ENCODE results near the gene NETO2. TPM values are rescaled to one million over a fixed set of nuclear protein-coding genes. Genes with fewer than 3 reads are reported as not detected.

NETO2 gene
- total and polyA plus RNA-seq, 12 donors: 1.3 to 5.3 (median 2.2) TPM

DNA sequence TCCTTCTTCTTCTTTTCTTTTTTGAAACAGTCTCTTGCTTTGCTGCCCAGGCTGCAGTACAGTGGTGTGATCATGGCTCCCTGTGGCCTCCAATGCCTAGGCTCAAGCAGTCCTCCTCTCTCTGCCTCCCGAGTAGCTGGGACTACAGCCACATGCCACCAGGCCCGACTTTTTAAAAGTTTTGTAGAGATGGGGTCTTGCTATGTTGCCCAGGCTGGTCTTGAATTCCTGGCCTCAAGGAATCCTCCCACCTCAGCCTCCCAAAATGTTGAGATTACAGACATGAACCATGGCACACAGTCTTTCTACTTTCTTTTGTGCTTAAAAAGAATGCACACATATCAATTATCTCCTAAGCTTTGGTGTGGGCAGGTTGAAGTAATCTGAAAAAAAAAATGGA, 109.3 kb downstream of the NETO2 start:
- Histone ChIP-seq H3K4me3 (no peak overlapping the region), H3K27ac (no peak overlapping the region), H3K4me1 (peaks cover 0 to 13% (median 4%) of the 10 kb centered on the region in 9 donors), H3K9me3 (no peaks in the 10 kb centered on the region), H3K36me3 (no peaks in the 10 kb centered on the region), H3K27me3 (peaks cover 0 to 7% (median 0%) of the 10 kb centered on the region in 7 donors)
- DNase-seq: no peak
- TF ChIP-seq CTCF (IDR thresholded peaks at IDR 0.05): no peak
- no peak for ATAC-seq
- intact Hi-C loops (cut with DNase I): loop anchor here in 4 of 10 donors (10.0 kb wide), 3 partner anchors 60 to 1140 kb away; partner anchors contain the start of gene DNAJA2 (in 1 of the 4)
- 93 to 95% methylated on average over 2 of the region's 2 CpGs for WGBS, 2 donors

DNA sequence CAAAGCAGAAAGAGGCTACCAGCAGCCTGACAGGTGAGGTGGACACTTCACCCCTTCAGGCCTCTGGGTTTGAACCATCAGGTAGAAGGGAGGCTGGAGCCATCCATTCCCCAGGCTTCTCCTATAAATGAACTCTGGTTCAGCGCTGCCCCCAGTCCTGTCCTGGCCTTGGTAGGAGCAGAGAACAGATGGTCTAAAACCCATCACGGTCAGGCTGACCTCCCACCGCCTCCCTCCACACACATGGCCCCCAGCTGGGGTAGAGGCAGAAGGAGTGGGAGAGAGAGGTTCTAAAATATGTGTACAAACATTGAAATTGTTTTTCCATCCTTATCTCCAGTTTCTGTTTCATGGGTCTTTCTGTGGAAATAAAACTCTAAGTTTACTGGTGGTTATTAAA, 110.6 kb downstream of the NETO2 start:
- 91 to 92% methylated on average over 3 of the region's 3 CpGs for WGBS, 2 donors

GRCh38 chr16:47029724-47030123, 114.0 kb downstream of the NETO2 start:
- Histone ChIP-seq H3K9me3 (no peaks in the 10 kb centered on the region), H3K36me3 (no peaks in the 10 kb centered on the region), H3K4me3 (no peak overlapping the region), H3K27me3 (no peaks in the 10 kb centered on the region), H3K27ac (no peak overlapping the region), H3K4me1 (peaks cover 0 to 5% (median 0%) of the 10 kb centered on the region in 9 donors)
- intact Hi-C loops (cut with DNase I): loop anchor here in 4 of 10 donors (10.0 kb wide), 3 partner anchors 55 to 1145 kb away; partner anchors contain the start of gene DNAJA2 (in 1 of the 4)
- ATAC-seq (no peak), DNase-seq (no peak)
- no peak for TF ChIP-seq CTCF (IDR thresholded peaks at IDR 0.05)
- 87 to 93% methylated on average over 3 of the region's 3 CpGs for WGBS, 2 donors

More for the DNA sequence above, 110.6 kb downstream of the NETO2 start:
- Histone ChIP-seq H3K36me3 (no peaks in the 10 kb centered on the region), H3K27ac (no peak overlapping the region), H3K4me3 (no peak overlapping the region), H3K9me3 (no peaks in the 10 kb centered on the region), H3K4me1 (peaks cover 0 to 14% (median 4%) of the 10 kb centered on the region in 9 donors), H3K27me3 (peaks cover 0 to 7% (median 0%) of the 10 kb centered on the region in 7 donors)
- TF ChIP-seq CTCF (IDR thresholded peaks at IDR 0.05): no peak
- intact Hi-C loops (cut with DNase I): loop anchor here in 4 of 10 donors (10.0 kb wide), 3 partner anchors 58 to 1142 kb away; partner anchors contain the start of gene DNAJA2 (in 1 of the 4)
- DNase-seq (no peak), ATAC-seq (no peak)

- no peak for TF ChIP-seq CTCF (IDR thresholded peaks at IDR 0.05)
- peak in 3 of 8 donors; percentile 22 to 37 (median 37) for ATAC-seq
- H3K27ac ChIP-seq: peak overlapping the region in 5 of 10 donors; percentile 11 to 34 (median 25)
- no peaks in the 10 kb centered on the region for H3K36me3 ChIP-seq
- no peaks in the 10 kb centered on the region for H3K9me3 ChIP-seq
- H3K27me3 ChIP-seq: no peaks in the 10 kb centered on the region
- 45 to 46% methylated on average over 6 of the region's 6 CpGs for WGBS, 2 donors
- no peak for DNase-seq
- intact Hi-C loops (cut with DNase I): no loop called here
- no peak overlapping the region for H3K4me3 ChIP-seq
- peaks cover 0 to 5% (median 0%) of the 10 kb centered on the region in 9 donors for H3K4me1 ChIP-seq
These were observed 114.9 kb downstream of the NETO2 start for GRCh38 chr16:47028767-47029377.

Other genes with a start within 250 kb of the NETO2 start
- 100 to 1,000 TPM in 1 of 10 donors, 10 to 100 TPM in 9; 74.8 to 107 (median 92.3) TPM for gene DNAJA2, start 170.3 kb downstream of the NETO2 start, total RNA-seq
- gene DNAJA2, start 170.3 kb downstream of the NETO2 start, polyA plus RNA-seq: 10 to 100 TPM; 47.3 to 52.6 TPM